GM03348 (cell line): ENCODE data around the gene ZNF521.

Experiments
- DNase-seq: peaks from one replicate; pipeline ENCODE4 v3.0.0; 2012; ENCODE audit warnings: low spot score

The ZNF521 gene

GRCh38 chr18:25335676-25336075, 16.3 kb downstream of the ZNF521 start:
- DNase-seq, result no peak

GRCh38 chr18:25335062-25335461, 16.9 kb downstream of the ZNF521 start:
- DNase-seq, result no peak

- no peak for DNase-seq
Observed at GRCh38 chr18:25334588-25334987, 17.4 kb downstream of the ZNF521 start.

- DNase-seq, result no peak
Observed at GRCh38 chr18:25332002-25332401, 20.0 kb downstream of the ZNF521 start.

- DNase-seq, result no peak
Observed at GRCh38 chr18:25329783-25330182, 22.2 kb downstream of the ZNF521 start.

GRCh38 chr18:25327584-25327983, 24.4 kb downstream of the ZNF521 start:
- DNase-seq, result no peak

GRCh38 chr18:25326361-25326952, 25.5 kb downstream of the ZNF521 start:
- DNase-seq, result no peak

GRCh38 chr18:25322806-25323205, 29.2 kb downstream of the ZNF521 start:
- DNase-seq, result no peak

- no peak for DNase-seq
Observed at GRCh38 chr18:25316381-25317018, 35.5 kb downstream of the ZNF521 start.

GRCh38 chr18:25314838-25315190, 37.2 kb downstream of the ZNF521 start:
- no peak for DNase-seq

GRCh38 chr18:25314151-25314837, 37.7 kb downstream of the ZNF521 start:
- no peak for DNase-seq

- no peak for DNase-seq
Observed at GRCh38 chr18:25313268-25313667, 38.7 kb downstream of the ZNF521 start.

- DNase-seq, result no peak
Observed at GRCh38 chr18:25310045-25310444, 41.9 kb downstream of the ZNF521 start.

- no peak for DNase-seq
Observed at GRCh38 chr18:25308381-25308780, 43.6 kb downstream of the ZNF521 start.

- DNase-seq, result no peak
Observed at GRCh38 chr18:25307192-25307591, 44.8 kb downstream of the ZNF521 start.

GRCh38 chr18:25306671-25307070, 45.3 kb downstream of the ZNF521 start:
- DNase-seq, result no peak

GRCh38 chr18:25305584-25305983, 46.4 kb downstream of the ZNF521 start:
- no peak for DNase-seq

- no peak for DNase-seq
Observed at GRCh38 chr18:25300492-25300891, 51.5 kb downstream of the ZNF521 start.

GRCh38 chr18:25299426-25300300, 52.3 kb downstream of the ZNF521 start:
- peak; percentile 27 for DNase-seq

- DNase-seq, result peak; percentile 34
Observed at GRCh38 chr18:25298853-25299274, 53.1 kb downstream of the ZNF521 start.

- no peak for DNase-seq
Observed at GRCh38 chr18:25295624-25296138, 56.3 kb downstream of the ZNF521 start.

- no peak for DNase-seq
Observed at GRCh38 chr18:25291150-25291549, 60.8 kb downstream of the ZNF521 start.
